BE2C (cell line): ENCODE data around the gene VMAC.

Experiments used
- DNase-seq: peaks from one replicate; pipeline ENCODE4 v3.0.0-alpha.2; 2020
- H3K27me3 ChIP-seq: fragments of 250-450 bp; sonication (Bioruptor Pico); 2 replicates; pipeline ENCODE4 v1.5.1; 2020; ENCODE audit warnings: mild to moderate bottlenecking
- H3K36me3 ChIP-seq: fragments of 250-450 bp; sonication (Bioruptor Pico); 2 replicates; pipeline ENCODE4 v1.5.1; 2020; ENCODE audit warnings: mild to moderate bottlenecking
- H3K4me1 ChIP-seq: fragments of 250-450 bp; sonication (Bioruptor Pico); 2 replicates; pipeline ENCODE4 v1.5.1; 2020
- H3K4me3 ChIP-seq: 2 replicates; pipeline ENCODE4 v1.5.1; 2011; ENCODE audit warnings: low read depth, low read length
- H3K9me3 ChIP-seq: fragments of 250-450 bp; sonication (Bioruptor Pico); 2 replicates; pipeline ENCODE4 v1.5.1; 2020
- TF ChIP-seq, protein P1 (sequence below): IDR thresholded peaks from 2 replicates; pipeline ENCODE4 v1.5.1; 2012; ENCODE audit warnings: mild to moderate bottlenecking, low read depth, low read length

VMAC gene

DNA sequence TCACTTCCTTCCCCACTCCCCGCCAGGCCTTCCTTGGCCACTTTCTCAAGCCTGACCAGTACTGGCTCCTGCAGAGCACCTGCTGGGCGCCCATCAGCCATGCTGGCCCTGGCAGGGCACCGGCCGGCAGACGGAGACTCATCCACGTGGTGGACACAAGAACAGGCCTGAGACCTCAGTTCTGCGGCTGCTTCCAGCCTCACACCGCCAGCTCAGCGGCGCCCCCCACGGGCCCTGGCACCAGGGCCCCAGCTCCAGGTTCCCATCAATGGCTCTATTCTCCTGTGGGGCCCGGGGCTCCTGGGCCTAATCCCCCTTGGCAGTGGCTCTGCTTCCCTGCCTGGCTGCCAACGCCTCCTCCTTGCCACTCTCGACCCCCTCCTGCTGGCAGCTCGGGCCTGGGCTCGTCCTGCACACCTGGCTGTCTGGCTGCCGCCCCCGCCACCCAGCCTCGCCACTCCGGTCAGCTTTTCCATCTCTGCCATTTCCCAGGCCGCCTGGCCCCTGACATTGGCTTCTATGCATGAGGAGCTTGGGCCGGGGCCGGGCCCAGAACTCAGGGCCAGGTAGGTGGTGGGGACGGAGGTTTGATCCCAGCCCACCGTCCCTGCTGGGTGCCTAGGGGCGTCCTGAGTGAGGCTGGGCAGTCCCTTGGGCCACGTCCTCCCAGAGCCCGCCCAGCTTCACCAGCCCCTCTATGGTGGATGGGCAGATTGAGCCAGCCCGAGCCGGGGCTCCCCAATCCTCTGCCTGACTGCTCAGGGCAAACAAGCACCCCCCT, 7.3 kb upstream of the VMAC start:
- TF ChIP-seq, protein P1, sequence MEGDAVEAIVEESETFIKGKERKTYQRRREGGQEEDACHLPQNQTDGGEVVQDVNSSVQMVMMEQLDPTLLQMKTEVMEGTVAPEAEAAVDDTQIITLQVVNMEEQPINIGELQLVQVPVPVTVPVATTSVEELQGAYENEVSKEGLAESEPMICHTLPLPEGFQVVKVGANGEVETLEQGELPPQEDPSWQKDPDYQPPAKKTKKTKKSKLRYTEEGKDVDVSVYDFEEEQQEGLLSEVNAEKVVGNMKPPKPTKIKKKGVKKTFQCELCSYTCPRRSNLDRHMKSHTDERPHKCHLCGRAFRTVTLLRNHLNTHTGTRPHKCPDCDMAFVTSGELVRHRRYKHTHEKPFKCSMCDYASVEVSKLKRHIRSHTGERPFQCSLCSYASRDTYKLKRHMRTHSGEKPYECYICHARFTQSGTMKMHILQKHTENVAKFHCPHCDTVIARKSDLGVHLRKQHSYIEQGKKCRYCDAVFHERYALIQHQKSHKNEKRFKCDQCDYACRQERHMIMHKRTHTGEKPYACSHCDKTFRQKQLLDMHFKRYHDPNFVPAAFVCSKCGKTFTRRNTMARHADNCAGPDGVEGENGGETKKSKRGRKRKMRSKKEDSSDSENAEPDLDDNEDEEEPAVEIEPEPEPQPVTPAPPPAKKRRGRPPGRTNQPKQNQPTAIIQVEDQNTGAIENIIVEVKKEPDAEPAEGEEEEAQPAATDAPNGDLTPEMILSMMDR, result 0 out of 2 replicates have a peak, but pooled peaks have one; percentile 14
- Histone ChIP-seq H3K4me3 (no peak overlapping the region), H3K9me3 (no peaks in the 10 kb centered on the region), H3K4me1 (peaks cover 20% of the 10 kb centered on the region), H3K27me3 (peaks cover under 1% of the 10 kb centered on the region; the same call in 1 of the 2 replicates), H3K36me3 (peaks cover 21% of the 10 kb centered on the region)
- no peak for DNase-seq

DNA sequence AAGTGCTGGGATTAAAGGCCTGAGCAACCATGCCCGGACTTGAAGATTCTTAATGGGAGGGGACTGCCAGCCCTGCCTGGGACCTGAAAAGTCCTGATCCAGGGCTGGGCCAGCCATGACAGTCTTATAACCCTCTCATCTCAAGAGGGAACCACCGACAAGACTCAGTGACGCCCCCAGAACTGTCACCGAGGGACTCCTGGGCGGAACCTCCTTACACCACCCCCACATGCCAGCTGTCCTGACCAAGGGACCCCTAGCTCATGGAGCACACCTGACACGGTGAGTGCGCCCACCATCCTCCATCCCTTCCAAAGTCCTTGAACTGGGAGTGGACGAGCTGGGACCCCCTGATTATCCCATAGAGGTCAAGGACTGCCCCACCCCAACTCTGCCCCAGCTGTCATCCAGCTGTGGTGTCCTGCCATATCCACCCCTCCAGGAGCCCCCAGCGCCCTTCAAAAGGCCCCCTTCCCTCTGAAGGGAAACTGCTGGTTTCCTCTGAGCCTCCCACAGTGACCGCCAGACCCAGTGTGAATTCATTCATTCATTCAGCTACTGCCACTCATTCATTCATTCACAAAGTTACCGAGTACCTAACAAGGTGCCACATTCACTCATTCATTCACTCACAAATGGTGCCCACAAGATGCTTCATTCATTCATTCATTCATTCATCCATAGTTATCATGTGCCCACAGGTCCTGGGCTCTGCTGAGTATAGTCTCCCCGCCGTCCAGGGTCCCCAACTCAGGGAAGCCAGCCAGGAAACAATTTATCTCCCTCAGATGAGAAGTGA, 4.7 kb upstream of the VMAC start:
- Histone ChIP-seq H3K36me3 (peaks cover 20% of the 10 kb centered on the region), H3K4me1 (peaks cover 5% of the 10 kb centered on the region), H3K4me3 (no peak overlapping the region), H3K9me3 (no peaks in the 10 kb centered on the region), H3K27me3 (no peaks in the 10 kb centered on the region)
- DNase-seq, result no peak
- TF ChIP-seq, protein P1, result no peak

DNA sequence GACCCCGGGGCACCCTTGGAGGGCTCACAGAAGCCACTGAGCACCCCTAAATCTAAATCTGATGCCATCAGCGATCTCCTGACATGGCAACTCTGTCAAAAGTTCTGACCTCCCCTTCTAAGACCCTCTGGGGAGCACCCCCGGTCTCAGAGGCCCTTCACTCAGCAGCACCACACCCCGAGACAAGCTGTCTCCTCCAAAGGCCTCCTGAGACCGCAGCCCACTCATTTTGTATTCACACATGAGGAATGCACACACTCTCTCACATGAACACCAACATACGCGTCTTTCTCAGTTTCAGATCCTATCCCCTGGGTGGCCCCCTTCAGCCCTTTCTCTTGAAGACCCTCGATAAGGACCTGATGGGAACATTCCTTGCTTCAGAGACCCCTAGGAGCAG, 3.7 kb upstream of the VMAC start:
- Histone ChIP-seq H3K4me3 (no peak overlapping the region), H3K36me3 (peaks cover 9% of the 10 kb centered on the region), H3K9me3 (no peaks in the 10 kb centered on the region), H3K4me1 (no peaks in the 10 kb centered on the region), H3K27me3 (no peaks in the 10 kb centered on the region)
- TF ChIP-seq, protein P1, result no peak
- DNase-seq, result no peak

DNA sequence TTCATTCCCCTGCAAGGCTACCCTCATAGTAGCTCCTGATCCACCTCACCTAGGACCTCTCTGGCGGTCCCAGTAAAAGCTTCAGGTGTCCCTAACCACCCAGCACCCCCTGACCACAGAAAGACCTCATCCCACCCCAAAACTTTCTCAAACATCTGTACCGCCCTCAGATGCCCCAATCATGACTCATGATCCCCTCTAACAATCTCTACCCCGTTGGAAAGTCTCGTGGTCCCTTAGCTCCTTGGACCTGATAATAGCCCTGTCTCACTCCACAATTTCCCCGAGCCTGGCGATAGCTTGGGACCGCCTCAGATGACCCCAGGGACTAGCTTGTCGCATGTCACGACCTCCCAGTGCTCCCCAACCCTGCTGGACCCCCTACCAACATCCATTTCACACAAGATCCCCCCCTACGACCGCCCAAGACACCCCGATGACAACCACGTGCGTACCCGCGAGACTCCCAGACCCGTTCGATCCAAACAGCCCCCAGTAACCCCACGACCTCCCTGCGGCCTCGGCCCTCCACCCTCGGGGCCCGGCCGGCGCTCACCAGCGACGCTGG, 1.5 kb upstream of the VMAC start:
- TF ChIP-seq, protein P1, result no peak
- no peaks in the 10 kb centered on the region for H3K27me3 ChIP-seq

DNA sequence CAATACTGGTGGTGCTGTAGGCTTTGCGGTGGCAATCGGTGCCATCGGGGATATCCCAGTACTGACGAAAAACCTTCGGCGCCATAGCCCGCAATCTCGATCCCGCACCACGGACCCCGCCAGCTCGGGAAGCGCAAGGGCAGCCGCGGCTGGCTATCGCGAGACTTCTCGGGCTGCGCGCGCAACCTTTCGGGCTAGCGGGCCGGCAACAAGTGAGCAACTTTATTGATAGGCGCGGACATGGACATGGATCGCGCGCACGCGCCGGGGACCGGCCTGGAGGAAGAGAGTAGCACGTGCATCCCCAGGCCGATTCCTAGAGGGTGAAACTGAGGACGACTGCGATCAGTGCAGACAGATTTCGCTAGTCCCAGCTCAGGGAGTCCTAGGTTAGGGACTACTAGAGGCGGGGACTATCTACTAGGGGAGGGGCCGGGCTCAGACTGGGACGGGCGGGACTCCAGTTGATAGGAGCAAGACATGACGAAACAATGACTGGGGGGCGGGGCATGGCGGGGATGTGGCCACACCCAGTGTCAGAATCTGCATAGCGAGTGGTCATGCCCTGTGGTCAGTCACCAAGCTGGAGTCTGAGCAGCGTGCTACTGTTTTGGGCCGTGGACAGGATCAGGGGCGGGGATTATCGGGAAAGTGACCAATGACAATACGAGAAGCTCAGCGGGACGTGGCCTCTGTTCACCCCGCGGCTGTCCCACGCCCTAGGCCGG, 884 bp upstream of the VMAC start, which contains the start of gene NDUFA11:
TSS of gene NDUFA11 (minus strand) at position 167 of the 728 bp plus-strand sequence. CDS start at position 85, 82 bp downstream.
- H3K4me3 ChIP-seq, result peak within 1 kb of the TSS; percentile 100
- peak; percentile 98 for DNase-seq
- TF ChIP-seq, protein P1, result no peak
- no peaks in the 10 kb centered on the region for H3K9me3 ChIP-seq
- no peaks in the 10 kb centered on the region for H3K27me3 ChIP-seq
- no peaks in the 10 kb centered on the region for H3K4me1 ChIP-seq
- H3K36me3 ChIP-seq, result peaks cover 4% of the 10 kb centered on the region; the same call in 1 of the 2 replicates

More for the DNA sequence above, 1.5 kb upstream of the VMAC start:
- Histone ChIP-seq H3K9me3 (no peaks in the 10 kb centered on the region), H3K36me3 (peaks cover 4% of the 10 kb centered on the region; the same call in 1 of the 2 replicates), H3K4me3 (peak overlapping the region; percentile 100), H3K4me1 (no peaks in the 10 kb centered on the region)
- no peak for DNase-seq
